Measurements from ENCODE around the gene ADAM33. TPM values are rescaled to one million over a fixed set of nuclear protein-coding genes. Genes with fewer than 3 reads are reported as not detected.

The ADAM33 gene
- total and polyA plus RNA-seq, 2 of the 8 experiments (the other 6 are each of a cell fraction or from before 2014, with no cell fraction given): 4.2 to 6.0 TPM

DNA sequence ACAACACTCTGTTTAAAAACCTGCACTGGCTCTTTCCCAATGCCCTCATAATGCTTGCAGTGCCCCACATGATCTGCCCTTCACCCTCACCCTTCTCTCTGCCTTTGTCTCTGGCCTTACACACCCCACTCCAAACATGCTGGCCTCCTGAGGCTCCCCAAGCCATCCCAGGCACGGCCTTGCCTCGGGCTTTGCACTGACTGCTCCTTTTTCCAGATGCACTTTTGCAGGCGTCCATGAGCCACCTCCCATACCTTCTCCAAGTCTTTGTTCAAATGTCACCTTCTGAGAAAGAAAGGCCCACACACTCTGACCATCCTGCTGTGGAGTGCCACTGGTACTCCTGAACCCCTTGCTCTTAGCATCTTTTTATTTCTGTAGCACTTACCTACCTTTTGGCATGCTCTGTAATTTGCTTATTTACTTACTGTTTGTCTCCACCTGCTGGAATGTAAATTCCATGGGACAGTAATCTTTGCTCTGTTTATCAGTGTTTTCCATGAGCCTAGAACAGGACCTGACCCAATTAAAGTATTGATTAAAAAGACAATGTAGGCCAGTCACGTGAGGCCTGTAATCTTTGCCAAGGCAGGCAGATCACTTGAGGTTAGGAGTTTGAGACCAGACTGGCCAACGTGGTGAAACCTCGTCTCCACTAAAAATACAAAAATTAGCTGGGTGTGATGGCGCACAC, 49.4 kb downstream of the ADAM33 start:
- Histone ChIP-seq H2BK120ac (replicated peaks; ENCODE audit: low read depth, low read length) (no peak overlapping the region), H3K79me1 (ENCODE audit: low read depth, low read length) (no peaks in the 10 kb centered on the region), H3K18ac (ENCODE audit: extremely low read depth, low read length) (no peak overlapping the region), H2BK15ac (ENCODE audit: low read length) (no peak overlapping the region), H3K9ac (replicated peaks in 1 of 4; ENCODE audit: extremely low read depth in 1 of 4, low read depth in 3 of 4, low read length in 3 of 4) (no peak overlapping the region; a peak in 1 of 7 replicates), H3K23me2 (ENCODE audit: low read depth, low read length) (no peaks in the 10 kb centered on the region), H3K23ac (ENCODE audit: insufficient read length) (no peak overlapping the region), H3K4me1 (replicated peaks in 1 of 4; ENCODE audit: control insufficient read depth in 3 of 4, insufficient read depth in 4 of 4, low read length in 3 of 4) (peaks cover 0 to 6% (median 0%) of the 10 kb centered on the region in 4 experiments; a peak in 2 of 7 replicates), H4K20me1 (replicated peaks in 1 of 2; ENCODE audit: control insufficient read depth in 1 of 2, insufficient read depth in 2 of 2, low read length in 2 of 2) (no peaks in the 10 kb centered on the region), H4K91ac (replicated peaks; ENCODE audit: insufficient read length, low read length) (no peak overlapping the region), H2BK20ac (ENCODE audit: low read length) (0 out of 2 replicates have a peak overlapping the region, but pooled peaks have one; percentile 61), H3K4me3 (ENCODE audit: extremely low read depth in 1 of 4, insufficient read depth in 2 of 4, low read depth in 3 of 4, low read length in 4 of 4) (no peak overlapping the region), H2BK5ac (ENCODE audit: low read depth, low read length) (no peak overlapping the region), H4K8ac (ENCODE audit: extremely low read depth, insufficient read depth, low read length) (no peak overlapping the region), H2BK12ac (ENCODE audit: low read depth, low read length) (no peak overlapping the region), H4K5ac (ENCODE audit: insufficient read length, low read depth, low read length) (no peak overlapping the region), H2AFZ (ENCODE audit: low read length) (no peak overlapping the region), H3K4me2 (ENCODE audit: insufficient read depth in 1 of 2, low read depth in 2 of 2, low read length in 2 of 2) (no peak overlapping the region), H2AK5ac (ENCODE audit: low read depth, low read length) (no peak overlapping the region), H3K27me3 (replicated peaks in 1 of 4; ENCODE audit: control insufficient read depth in 3 of 4, extremely low read depth in 1 of 4, insufficient read depth in 3 of 4, low read length in 3 of 4) (no peaks in the 10 kb centered on the region), H3K27ac (ENCODE audit: low read depth, low read length) (no peak overlapping the region), H3K79me2 (ENCODE audit: control insufficient read depth in 1 of 2, insufficient read depth in 2 of 2, low read length in 2 of 2) (no peaks in the 10 kb centered on the region), H3K4ac (replicated peaks; ENCODE audit: insufficient read length, low read depth, low read length) (no peak overlapping the region), H3K56ac (replicated peaks; ENCODE audit: insufficient read length, low read depth, low read length) (no peak overlapping the region), H3K9me3 (ENCODE audit: insufficient read depth in 2 of 2, low read depth in 1 of 2, low read length in 1 of 2) (no peaks in the 10 kb centered on the region), H3K36me3 (ENCODE audit: control insufficient read depth in 2 of 4, insufficient read depth in 4 of 4, low read length in 3 of 4) (no peaks in the 10 kb centered on the region), H3K14ac (ENCODE audit: insufficient read length) (no peak overlapping the region)
- POLR2A ChIA-PET (ENCODE audit: partially characterized antibody): no interaction called here
- 89% methylated on average over 7 of the region's 7 CpGs; no CpG with 5 or more reads in 1 of the 2 experiments for WGBS, 2 experiments (ENCODE audit: extremely low coverage in 1 of 2, insufficient coverage in 1 of 2, insufficient read length in 1 of 2, insufficient replicate concordance in 2 of 2, low coverage in 1 of 2, low lambda C conversion rate in 2 of 2, missing lambda C conversion rate in 1 of 2)
- CTCF ChIA-PET (ENCODE audit: partially characterized antibody): interaction anchor here (0.6 to 1.4 kb wide), 5 partner anchors 23 to 70 kb away, joined by 3 to 5 read pairs (median 5); no protein-coding TSS in a partner anchor
- TF ChIP-seq, protein P1, sequence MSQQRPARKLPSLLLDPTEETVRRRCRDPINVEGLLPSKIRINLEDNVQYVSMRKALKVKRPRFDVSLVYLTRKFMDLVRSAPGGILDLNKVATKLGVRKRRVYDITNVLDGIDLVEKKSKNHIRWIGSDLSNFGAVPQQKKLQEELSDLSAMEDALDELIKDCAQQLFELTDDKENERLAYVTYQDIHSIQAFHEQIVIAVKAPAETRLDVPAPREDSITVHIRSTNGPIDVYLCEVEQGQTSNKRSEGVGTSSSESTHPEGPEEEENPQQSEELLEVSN (IDR thresholded peaks at IDR 0.05): no peak
- TF ChIP-seq ASH2L (IDR thresholded peaks at IDR 0.05; ENCODE audit: low read length): no peak
- TF ChIP-seq RAD21 (IDR thresholded peaks at IDR 0.05 in 1 of 2, conservative IDR thresholded peaks at IDR 0.05 in 1 of 2; ENCODE audit: low read depth in 2 of 2, low read length in 2 of 2): peak; percentile 28 to 36
- TF ChIP-seq JUN (IDR thresholded peaks at IDR 0.05; ENCODE audit: low read depth, low read length): no peak
- TF ChIP-seq, protein P2, sequence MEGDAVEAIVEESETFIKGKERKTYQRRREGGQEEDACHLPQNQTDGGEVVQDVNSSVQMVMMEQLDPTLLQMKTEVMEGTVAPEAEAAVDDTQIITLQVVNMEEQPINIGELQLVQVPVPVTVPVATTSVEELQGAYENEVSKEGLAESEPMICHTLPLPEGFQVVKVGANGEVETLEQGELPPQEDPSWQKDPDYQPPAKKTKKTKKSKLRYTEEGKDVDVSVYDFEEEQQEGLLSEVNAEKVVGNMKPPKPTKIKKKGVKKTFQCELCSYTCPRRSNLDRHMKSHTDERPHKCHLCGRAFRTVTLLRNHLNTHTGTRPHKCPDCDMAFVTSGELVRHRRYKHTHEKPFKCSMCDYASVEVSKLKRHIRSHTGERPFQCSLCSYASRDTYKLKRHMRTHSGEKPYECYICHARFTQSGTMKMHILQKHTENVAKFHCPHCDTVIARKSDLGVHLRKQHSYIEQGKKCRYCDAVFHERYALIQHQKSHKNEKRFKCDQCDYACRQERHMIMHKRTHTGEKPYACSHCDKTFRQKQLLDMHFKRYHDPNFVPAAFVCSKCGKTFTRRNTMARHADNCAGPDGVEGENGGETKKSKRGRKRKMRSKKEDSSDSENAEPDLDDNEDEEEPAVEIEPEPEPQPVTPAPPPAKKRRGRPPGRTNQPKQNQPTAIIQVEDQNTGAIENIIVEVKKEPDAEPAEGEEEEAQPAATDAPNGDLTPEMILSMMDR (IDR thresholded peaks at IDR 0.05; ENCODE audit: control extremely low read depth in 1 of 3, insufficient read depth in 1 of 3, low read depth in 1 of 3, low read length in 3 of 3): peak in 1 of 3 experiments; percentile 18; a peak in 1 of 4 replicates
- no peak for TF ChIP-seq SIRT6 (IDR thresholded peaks at IDR 0.05; ENCODE audit: low read length)
- TF ChIP-seq NRF1 (IDR thresholded peaks at IDR 0.05; ENCODE audit: low read depth, low read length): no peak
- no peak for TF ChIP-seq KDM5A (IDR thresholded peaks at IDR 0.05; ENCODE audit: low read length)
- no peak for TF ChIP-seq TBP (IDR thresholded peaks at IDR 0.05; ENCODE audit: low read depth, low read length)
- FAIRE-seq (no peak), DNase-seq (ENCODE audit: low read depth in 1 of 2, low spot score in 2 of 2) (no peak)

Data from H1 (cell line).